Hematopoietic multipotent progenitor cell treated with erythropoietin and hydrocortisone succinate and interleukin-3 and kit ligand, for 6 days (in vitro differentiated cells): ENCODE measurements around the gene FOXF1.

Experiments used
- DNase-seq: peaks from one replicate; pipeline ENCODE4 v3.0.0-alpha.2; 2015

The FOXF1 gene

DNA sequence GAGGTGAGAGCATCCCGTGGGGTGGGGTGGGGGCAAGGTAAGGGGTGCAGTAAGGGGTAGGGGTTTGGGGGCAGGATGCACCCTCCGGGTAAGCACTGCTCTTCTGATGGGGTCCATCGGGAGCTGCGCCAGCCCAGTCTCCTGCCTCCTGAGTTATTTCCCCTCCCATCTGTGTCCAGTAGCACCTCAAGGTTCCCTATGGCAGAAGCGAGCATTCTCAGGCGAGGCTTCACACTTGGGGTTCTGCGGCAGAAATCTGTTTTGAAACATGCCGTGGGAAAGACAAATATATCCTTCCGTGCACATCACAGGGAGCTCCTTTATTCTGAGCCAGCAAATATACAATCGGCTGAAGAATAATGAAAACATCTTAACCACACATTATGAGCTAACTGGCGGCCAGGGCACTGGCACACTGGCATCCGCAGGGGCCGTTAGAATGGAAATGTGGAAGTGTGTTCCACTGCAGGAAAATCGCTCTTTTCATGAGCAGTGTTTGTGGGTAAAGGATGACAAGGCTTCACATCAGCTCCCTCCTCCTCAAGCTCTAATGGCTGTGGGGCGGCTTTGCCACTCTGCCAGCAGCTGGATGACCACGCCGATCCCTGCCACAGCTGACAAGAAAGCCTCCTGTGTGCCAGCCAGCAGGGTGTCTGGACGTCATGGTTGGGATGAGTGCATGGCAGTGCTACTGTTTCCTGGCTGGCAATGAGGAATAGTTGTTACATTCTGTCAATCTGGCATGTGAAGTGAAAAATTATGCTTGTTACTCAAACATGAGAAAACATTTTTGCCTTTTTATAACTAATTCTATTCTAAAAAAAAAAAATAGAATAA is 24.7 kb downstream of the FOXF1 start:
- no peak for DNase-seq

GRCh38 chr16:86536621-86537020 is 26.3 kb downstream of the FOXF1 start:
- DNase-seq, result no peak

DNA sequence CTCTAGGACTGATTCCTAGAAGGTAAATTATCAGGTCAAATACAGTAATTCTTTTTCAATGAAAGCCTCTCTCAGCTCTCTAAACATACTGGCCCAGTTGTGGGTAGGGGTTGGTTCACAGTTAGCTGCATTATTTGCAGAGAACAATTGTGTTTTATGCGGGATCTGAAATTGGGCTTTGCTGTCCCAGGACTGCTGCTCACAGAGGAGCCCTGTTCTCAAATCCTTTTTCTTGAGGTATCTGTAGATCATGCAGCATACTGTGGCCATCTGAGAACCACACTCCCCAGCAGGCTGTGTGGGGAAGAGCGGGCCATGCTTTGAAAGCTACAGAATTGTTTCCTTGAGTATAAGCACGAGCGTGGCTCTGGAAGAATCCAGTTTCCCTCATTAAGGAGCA is 27.2 kb downstream of the FOXF1 start:
- no peak for DNase-seq

DNA sequence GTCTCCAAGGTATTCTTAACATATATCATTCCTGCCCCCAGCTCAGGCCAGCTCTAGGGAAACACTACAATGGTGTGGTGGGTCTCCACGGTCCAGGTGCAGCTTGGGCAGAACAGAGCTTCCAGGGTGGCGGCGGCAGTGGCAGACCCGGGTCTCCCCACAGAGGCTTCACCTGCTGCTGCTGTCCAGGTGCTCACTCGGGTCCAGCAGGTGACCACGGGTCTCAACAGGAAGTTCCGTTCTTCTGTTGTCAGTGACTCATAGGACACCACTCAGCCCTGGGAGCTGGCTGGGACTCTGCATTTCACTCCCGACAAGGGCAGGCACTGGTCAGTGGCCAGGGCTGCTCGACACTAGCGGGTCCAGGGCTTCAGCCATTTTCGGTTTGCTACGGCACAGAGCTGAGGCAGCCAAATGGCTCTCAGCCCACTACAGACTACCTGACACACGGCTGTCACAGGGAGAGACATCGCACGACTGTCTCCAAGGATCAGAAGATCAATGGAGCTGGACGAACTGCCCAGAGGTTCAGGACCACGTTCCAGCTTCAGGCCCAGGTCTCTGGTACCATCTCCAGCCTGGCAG is 28.0 kb downstream of the FOXF1 start:
- no peak for DNase-seq

DNA sequence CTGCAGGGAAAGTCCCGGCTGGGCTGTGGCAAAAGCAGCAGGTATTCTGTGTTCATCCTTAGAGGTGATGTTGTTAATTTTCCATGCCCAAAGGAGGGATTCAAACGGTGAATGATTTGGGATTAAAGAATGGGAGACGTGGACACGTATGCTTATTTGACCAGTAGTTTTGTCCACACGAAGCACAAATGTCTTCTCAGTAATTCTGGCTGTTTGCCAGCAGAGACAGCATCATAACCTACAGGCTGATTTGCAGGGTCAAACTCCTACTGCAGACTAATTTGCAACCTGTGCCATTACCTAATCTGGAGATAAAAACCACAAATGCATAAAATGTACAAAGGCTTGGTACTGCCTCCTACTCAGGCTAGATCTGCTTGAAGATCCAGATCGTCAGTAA is 30.6 kb downstream of the FOXF1 start:
- no peak for DNase-seq

- no peak for DNase-seq
Observed at GRCh38 chr16:86541560-86541959, 31.2 kb downstream of the FOXF1 start.

DNA sequence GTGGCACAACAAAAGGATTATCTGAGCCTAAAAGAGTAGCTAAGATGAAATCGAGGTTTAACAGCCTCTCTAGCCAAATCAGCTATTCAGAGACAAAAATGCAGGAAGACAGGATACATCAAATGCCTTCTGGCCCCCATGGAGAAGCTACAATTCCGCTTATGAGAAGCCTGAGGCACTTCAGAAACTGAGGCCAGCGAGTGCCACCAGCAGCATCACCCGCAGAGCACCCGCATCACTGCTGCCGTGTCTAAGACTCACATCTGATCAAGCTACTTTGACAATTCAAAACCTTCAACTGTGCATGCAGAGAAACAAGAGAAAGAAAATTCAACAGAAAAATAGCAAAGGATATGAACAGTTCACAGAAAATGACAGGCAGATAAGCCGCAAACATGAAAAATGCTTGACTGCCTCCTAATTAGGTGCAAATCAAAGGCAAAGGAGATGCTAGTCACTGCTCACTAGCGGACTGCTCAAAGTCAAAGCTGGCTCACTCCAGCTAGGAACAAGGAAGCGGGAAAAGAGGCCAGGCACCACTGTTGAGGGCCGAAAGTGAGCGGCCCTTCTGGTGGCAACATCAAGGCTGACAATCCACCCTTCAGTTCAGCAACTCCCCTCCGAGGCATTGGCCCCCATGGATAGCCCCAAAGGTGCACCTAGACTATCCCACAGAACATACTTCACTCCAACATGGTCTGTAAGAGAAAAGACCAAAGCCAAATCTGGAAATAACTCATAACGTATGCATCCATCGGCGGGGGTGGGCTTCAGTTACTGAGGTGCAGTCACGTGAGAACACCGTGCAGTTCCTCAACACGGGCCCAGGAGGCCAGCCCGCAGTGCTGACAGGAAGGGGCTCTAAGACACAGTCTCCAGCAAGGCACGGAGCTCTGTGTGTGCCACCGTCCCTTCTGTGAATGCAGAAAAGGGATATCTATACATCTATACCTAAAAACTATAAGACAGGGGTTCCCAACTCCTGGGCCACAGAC is 32.7 kb downstream of the FOXF1 start:
- no peak for DNase-seq

- DNase-seq, result no peak
Observed at GRCh38 chr16:86545481-86545880, 35.2 kb downstream of the FOXF1 start.

GRCh38 chr16:86545954-86546637 is 35.8 kb downstream of the FOXF1 start:
- no peak for DNase-seq

DNA sequence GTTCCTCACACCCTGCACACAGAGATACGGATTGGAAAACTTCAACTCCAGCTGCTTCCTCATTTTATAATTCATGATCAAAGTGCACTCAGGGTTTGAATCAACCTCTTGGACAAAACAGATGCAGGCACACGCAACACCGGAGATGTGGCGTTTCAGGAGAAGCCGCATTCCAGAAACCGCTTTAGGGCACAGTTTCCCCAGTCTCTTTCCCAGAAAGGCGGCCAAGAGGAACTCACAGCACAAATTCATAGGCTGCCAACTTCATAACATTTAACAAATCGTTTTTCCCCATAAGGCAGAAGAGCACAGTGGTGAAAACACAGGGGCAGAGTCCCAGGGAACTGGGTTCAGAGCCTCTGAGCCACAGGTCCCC is 36.3 kb downstream of the FOXF1 start:
- DNase-seq, result no peak

GRCh38 chr16:86547286-86547685 is 37.0 kb downstream of the FOXF1 start:
- DNase-seq, result no peak

GRCh38 chr16:86549076-86549892 is 39.0 kb downstream of the FOXF1 start:
- DNase-seq, result no peak

- DNase-seq, result no peak
Observed at GRCh38 chr16:86549893-86550190, 39.5 kb downstream of the FOXF1 start.

DNA sequence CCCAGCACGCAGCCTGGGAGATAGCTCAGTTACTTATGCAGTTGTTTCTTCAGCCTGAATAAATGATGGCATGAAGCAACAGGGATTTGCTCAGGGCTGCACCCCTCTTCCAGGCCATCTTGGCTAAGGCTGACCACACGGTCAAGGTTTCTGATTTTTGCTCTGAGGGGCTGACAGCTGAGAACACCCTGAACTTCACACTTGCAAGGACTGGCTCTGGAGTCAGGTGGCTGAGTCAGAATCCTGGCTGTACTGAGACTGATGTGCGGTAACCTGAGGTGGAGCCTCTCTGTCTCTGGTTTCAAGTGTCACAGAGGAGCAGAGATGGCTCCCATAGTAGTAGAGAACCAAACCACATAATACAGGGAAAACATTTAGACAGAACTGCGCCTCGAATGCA is 40.0 kb downstream of the FOXF1 start:
- no peak for DNase-seq

- no peak for DNase-seq
Observed at GRCh38 chr16:86553356-86553755, 43.0 kb downstream of the FOXF1 start.

- peak; percentile 17 for DNase-seq
Observed at GRCh38 chr16:86554599-86554916, 44.2 kb downstream of the FOXF1 start.

- peak; percentile 93 for DNase-seq
Observed at GRCh38 chr16:86554917-86555703, 44.8 kb downstream of the FOXF1 start, which contains the start of gene MTHFSD. TSS of gene MTHFSD (minus strand) at chr16:86555235. CDS start at chr16:86555184, 51 bp downstream.

DNA sequence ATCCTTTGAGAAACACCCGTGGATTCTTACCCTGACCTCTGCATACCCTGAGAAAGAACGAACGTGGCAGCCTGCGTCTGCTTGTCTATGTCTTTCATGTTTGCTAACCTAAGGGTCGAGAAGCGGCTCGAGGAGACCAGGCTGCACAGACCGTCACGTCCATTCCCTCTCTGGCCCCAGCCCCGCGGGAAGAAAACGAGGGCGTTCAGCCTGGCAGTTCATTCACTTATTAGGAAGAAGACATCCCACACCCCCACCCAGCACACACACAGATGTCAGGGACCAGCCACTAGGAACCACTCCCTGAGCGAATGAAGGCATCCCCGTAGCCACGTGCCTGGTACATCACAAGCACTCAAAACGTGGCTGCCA is 45.4 kb downstream of the FOXF1 start:
- no peak for DNase-seq

DNA sequence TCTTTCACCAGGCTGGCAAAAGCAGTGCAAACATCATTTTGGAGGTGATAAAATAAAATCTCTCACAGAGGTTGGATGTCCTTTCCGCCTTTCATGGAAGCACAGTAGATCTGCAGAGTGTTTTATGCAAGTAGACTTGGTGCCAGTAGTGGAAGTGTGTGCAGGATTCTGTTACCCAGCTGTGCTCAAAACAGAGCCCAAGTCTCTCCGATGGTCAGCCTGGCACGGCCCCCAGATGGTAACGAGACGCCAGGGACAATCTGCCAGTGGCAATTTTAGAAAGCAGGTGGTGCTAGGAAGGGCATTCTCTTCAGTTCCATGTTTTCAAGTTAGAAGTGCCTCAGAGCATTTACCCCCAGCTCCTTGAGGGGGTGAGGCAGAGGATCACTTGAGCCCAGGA is 46.2 kb downstream of the FOXF1 start:
- no peak for DNase-seq

DNA sequence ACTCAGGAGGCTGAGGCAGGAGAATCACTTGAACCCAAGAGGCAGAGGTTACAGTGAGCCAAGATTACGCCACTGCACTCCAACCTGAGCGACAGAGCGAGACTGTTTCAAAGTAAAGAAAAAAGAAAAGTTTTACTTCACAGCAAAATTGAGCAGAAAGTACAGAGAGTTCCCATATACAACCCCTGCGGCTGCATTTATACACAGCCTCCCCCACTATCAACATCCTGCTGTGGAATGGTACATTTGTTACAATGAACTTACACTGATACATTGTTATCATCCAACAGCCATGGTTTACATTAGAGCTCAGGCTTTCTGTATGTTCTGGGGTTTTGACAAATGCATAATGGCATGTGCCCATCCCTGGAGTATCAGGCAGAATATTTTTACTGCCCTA is 47.3 kb downstream of the FOXF1 start:
- DNase-seq, result no peak
